ENCODE measurements around the gene UGT1A10. TPM values are rescaled to one million over a fixed set of nuclear protein-coding genes. Genes with fewer than 3 reads are reported as not detected.

UGT1A10 gene
- total and polyA plus RNA-seq, 5 donors from 2014 or later: not detected

GRCh38 chr2:233791883-233792329 is 155.7 kb downstream of the UGT1A10 start:
- Mint-ChIP-seq H3K36me3 (no peaks in the 10 kb centered on the region), H3K9me3 (no peaks in the 10 kb centered on the region), H3K4me3 (no peak overlapping the region), H3K27me3 (peaks cover 7% of the 10 kb centered on the region), H3K27ac (no peak overlapping the region), H3K4me1 (peaks cover 0 to 5% (median 2%) of the 10 kb centered on the region in 4 donors)
- Histone ChIP-seq H3K27me3 (ENCODE audit: control insufficient read depth, insufficient read depth, low read length) (no peaks in the 10 kb centered on the region), H3K36me3 (ENCODE audit: control insufficient read depth, insufficient read depth, low read length) (no peaks in the 10 kb centered on the region), H3K9me3 (ENCODE audit: control insufficient read depth in 2 of 2, low read length in 2 of 2) (no peaks in the 10 kb centered on the region), H3K4me3 (ENCODE audit: low read depth, low read length) (no peak overlapping the region), H3K4me1 (ENCODE audit: control insufficient read depth, insufficient read depth, low read length, poor library complexity, severe bottlenecking) (no peaks in the 10 kb centered on the region), H3K27ac (ENCODE audit: insufficient read depth, low read length, poor library complexity, severe bottlenecking) (no peak overlapping the region)
- DNase-seq (no peak), ATAC-seq (ENCODE audit: low read depth in 2 of 2) (no peak)

- ATAC-seq (ENCODE audit: low read depth in 2 of 2) (no peak), DNase-seq (no peak)
- H3K4me1 Mint-ChIP-seq: peaks cover 0 to 5% (median 2%) of the 10 kb centered on the region in 4 donors
- Histone ChIP-seq H3K27me3 (ENCODE audit: control insufficient read depth, insufficient read depth, low read length) (no peaks in the 10 kb centered on the region), H3K27ac (ENCODE audit: insufficient read depth, low read length, poor library complexity, severe bottlenecking) (no peak overlapping the region), H3K4me3 (ENCODE audit: low read depth, low read length) (no peak overlapping the region), H3K9me3 (ENCODE audit: control insufficient read depth in 2 of 2, low read length in 2 of 2) (no peaks in the 10 kb centered on the region), H3K4me1 (ENCODE audit: control insufficient read depth, insufficient read depth, low read length, poor library complexity, severe bottlenecking) (no peaks in the 10 kb centered on the region), H3K36me3 (ENCODE audit: control insufficient read depth, insufficient read depth, low read length) (no peaks in the 10 kb centered on the region)
- H3K9me3 Mint-ChIP-seq: no peaks in the 10 kb centered on the region
- H3K36me3 Mint-ChIP-seq: no peaks in the 10 kb centered on the region
- no peak overlapping the region for H3K27ac Mint-ChIP-seq
- H3K27me3 Mint-ChIP-seq: peaks cover 9% of the 10 kb centered on the region
- H3K4me3 Mint-ChIP-seq: no peak overlapping the region
Measured at GRCh38 chr2:233792720-233793119, 156.5 kb downstream of the UGT1A10 start.

- Mint-ChIP-seq H3K4me3 (no peak overlapping the region), H3K27ac (no peak overlapping the region), H3K36me3 (no peaks in the 10 kb centered on the region), H3K27me3 (peaks cover 9% of the 10 kb centered on the region), H3K9me3 (no peaks in the 10 kb centered on the region), H3K4me1 (peaks cover 0 to 5% (median 2%) of the 10 kb centered on the region in 4 donors)
- Histone ChIP-seq H3K9me3 (ENCODE audit: control insufficient read depth in 2 of 2, low read length in 2 of 2) (no peaks in the 10 kb centered on the region), H3K4me3 (ENCODE audit: low read depth, low read length) (no peak overlapping the region), H3K27me3 (ENCODE audit: control insufficient read depth, insufficient read depth, low read length) (no peaks in the 10 kb centered on the region), H3K4me1 (ENCODE audit: control insufficient read depth, insufficient read depth, low read length, poor library complexity, severe bottlenecking) (no peaks in the 10 kb centered on the region), H3K36me3 (ENCODE audit: control insufficient read depth, insufficient read depth, low read length) (no peaks in the 10 kb centered on the region), H3K27ac (ENCODE audit: insufficient read depth, low read length, poor library complexity, severe bottlenecking) (no peak overlapping the region)
- DNase-seq: no peak
- no peak for ATAC-seq (ENCODE audit: low read depth in 2 of 2)
Measured at GRCh38 chr2:233793465-233794127, 157.3 kb downstream of the UGT1A10 start.

GRCh38 chr2:233794128-233794658 is 157.9 kb downstream of the UGT1A10 start:
- Histone ChIP-seq H3K9me3 (ENCODE audit: control insufficient read depth in 2 of 2, low read length in 2 of 2) (no peaks in the 10 kb centered on the region), H3K4me3 (ENCODE audit: low read depth, low read length) (no peak overlapping the region), H3K27me3 (ENCODE audit: control insufficient read depth, insufficient read depth, low read length) (no peaks in the 10 kb centered on the region), H3K27ac (ENCODE audit: insufficient read depth, low read length, poor library complexity, severe bottlenecking) (no peak overlapping the region), H3K36me3 (ENCODE audit: control insufficient read depth, insufficient read depth, low read length) (no peaks in the 10 kb centered on the region), H3K4me1 (ENCODE audit: control insufficient read depth, insufficient read depth, low read length, poor library complexity, severe bottlenecking) (no peaks in the 10 kb centered on the region)
- DNase-seq (no peak), ATAC-seq (ENCODE audit: low read depth in 2 of 2) (no peak)
- H3K36me3 Mint-ChIP-seq: no peaks in the 10 kb centered on the region
- no peak overlapping the region for H3K4me3 Mint-ChIP-seq
- no peak overlapping the region for H3K27ac Mint-ChIP-seq
- H3K4me1 Mint-ChIP-seq: peaks cover 0 to 5% (median under 1%) of the 10 kb centered on the region in 4 donors
- H3K27me3 Mint-ChIP-seq: peaks cover 6% of the 10 kb centered on the region
- H3K9me3 Mint-ChIP-seq: no peaks in the 10 kb centered on the region

- no peak overlapping the region for H3K4me3 Mint-ChIP-seq
- H3K9me3 Mint-ChIP-seq: peaks cover 0 to 4% (median 0%) of the 10 kb centered on the region in 7 donors
- Histone ChIP-seq H3K27me3 (ENCODE audit: control insufficient read depth, insufficient read depth, low read length) (no peaks in the 10 kb centered on the region), H3K9me3 (ENCODE audit: control insufficient read depth in 2 of 2, low read length in 2 of 2) (no peaks in the 10 kb centered on the region), H3K4me3 (ENCODE audit: low read depth, low read length) (no peak overlapping the region), H3K27ac (ENCODE audit: insufficient read depth, low read length, poor library complexity, severe bottlenecking) (no peak overlapping the region), H3K36me3 (ENCODE audit: control insufficient read depth, insufficient read depth, low read length) (no peaks in the 10 kb centered on the region), H3K4me1 (ENCODE audit: control insufficient read depth, insufficient read depth, low read length, poor library complexity, severe bottlenecking) (no peaks in the 10 kb centered on the region)
- H3K4me1 Mint-ChIP-seq: peaks cover 0 to under 1% (median 0%) of the 10 kb centered on the region in 4 donors
- ATAC-seq (ENCODE audit: low read depth in 2 of 2): no peak
- no peak for DNase-seq
- no peaks in the 10 kb centered on the region for H3K36me3 Mint-ChIP-seq
- peaks cover 4% of the 10 kb centered on the region for H3K27me3 Mint-ChIP-seq
- H3K27ac Mint-ChIP-seq: no peak overlapping the region
Measured at GRCh38 chr2:233795735-233796171, 159.5 kb downstream of the UGT1A10 start.

GRCh38 chr2:233796254-233796653 is 160.0 kb downstream of the UGT1A10 start:
- Histone ChIP-seq H3K27me3 (ENCODE audit: control insufficient read depth, insufficient read depth, low read length) (no peaks in the 10 kb centered on the region), H3K4me3 (ENCODE audit: low read depth, low read length) (no peak overlapping the region), H3K4me1 (ENCODE audit: control insufficient read depth, insufficient read depth, low read length, poor library complexity, severe bottlenecking) (no peaks in the 10 kb centered on the region), H3K9me3 (ENCODE audit: control insufficient read depth in 2 of 2, low read length in 2 of 2) (no peaks in the 10 kb centered on the region), H3K36me3 (ENCODE audit: control insufficient read depth, insufficient read depth, low read length) (no peaks in the 10 kb centered on the region), H3K27ac (ENCODE audit: insufficient read depth, low read length, poor library complexity, severe bottlenecking) (no peak overlapping the region)
- Mint-ChIP-seq H3K4me1 (no peaks in the 10 kb centered on the region), H3K27me3 (peaks cover 4% of the 10 kb centered on the region), H3K4me3 (no peak overlapping the region), H3K27ac (no peak overlapping the region), H3K9me3 (peaks cover 0 to 4% (median 0%) of the 10 kb centered on the region in 7 donors), H3K36me3 (no peaks in the 10 kb centered on the region)
- DNase-seq (no peak), ATAC-seq (ENCODE audit: low read depth in 2 of 2) (no peak)

- H3K4me1 ChIP-seq (ENCODE audit: control insufficient read depth, insufficient read depth, low read length, poor library complexity, severe bottlenecking): no peaks in the 10 kb centered on the region
- no peak for DNase-seq
- H3K9me3 ChIP-seq (ENCODE audit: control insufficient read depth in 2 of 2, low read length in 2 of 2): no peaks in the 10 kb centered on the region
- no peak overlapping the region for H3K27ac ChIP-seq (ENCODE audit: insufficient read depth, low read length, poor library complexity, severe bottlenecking)
- no peak overlapping the region for H3K4me3 ChIP-seq (ENCODE audit: low read depth, low read length)
- Mint-ChIP-seq H3K27me3 (peaks cover 4% of the 10 kb centered on the region), H3K4me1 (no peaks in the 10 kb centered on the region), H3K4me3 (no peak overlapping the region), H3K27ac (no peak overlapping the region), H3K9me3 (peaks cover 0 to 4% (median 0%) of the 10 kb centered on the region in 7 donors), H3K36me3 (no peaks in the 10 kb centered on the region)
- no peaks in the 10 kb centered on the region for H3K36me3 ChIP-seq (ENCODE audit: control insufficient read depth, insufficient read depth, low read length)
- no peak for ATAC-seq (ENCODE audit: low read depth in 2 of 2)
- H3K27me3 ChIP-seq (ENCODE audit: control insufficient read depth, insufficient read depth, low read length): no peaks in the 10 kb centered on the region
Measured at GRCh38 chr2:233798335-233799086, 162.3 kb downstream of the UGT1A10 start.

Measured in CD4-positive, CD25-positive, alpha-beta regulatory T cell (primary cell).